HepG2 (cell line): ENCODE data around the gene GUSB. TPM values are rescaled to one million over a fixed set of nuclear protein-coding genes. Genes with fewer than 3 reads are reported as not detected.
"Not testable (repeated sequence)": the region's sequence is repeated elsewhere in the genome, so short reads cannot be mapped to it uniquely, and the experiment has no call there.

Source experiments
- HNF1A ChIP-seq, 2 experiments: sonication (generic) in 1 of 2; formaldehyde crosslinking in 1 of 2; IDR thresholded peaks; 2 replicates each; pipeline versions ENCODE4 v1.4.0 to v1.6.1; 2016 to 2020; ENCODE audit warnings: borderline replicate concordance in 1 of 2, low read depth in 1 of 2, mild to moderate bottlenecking in 1 of 2, missing genetic modification reagents in 1 of 2
- HOXA3 ChIP-seq: sonication (generic); formaldehyde crosslinking; IDR thresholded peaks from 2 replicates; pipeline ENCODE4 v1.5.0; 2020; ENCODE audit warnings: missing genetic modification reagents
- KDM6A ChIP-seq: IDR thresholded peaks from 2 replicates; pipeline ENCODE4 v1.6.1; 2016; ENCODE audit warnings: low read depth
- LCORL ChIP-seq, 2 experiments: fragments of 450-650 bp in 1 of 2; sonication (generic) in 1 of 2; formaldehyde crosslinking in 1 of 2; IDR thresholded peaks; 2 replicates each; pipeline versions ENCODE4 v1.5.0 to v1.6.1; 2017 to 2020; ENCODE audit warnings: antibody characterized with exemption in 1 of 2, missing genetic modification reagents in 1 of 2
- MNT ChIP-seq: fragments of 450-650 bp; IDR thresholded peaks from 2 replicates; pipeline ENCODE4 v1.6.1; 2016
- RARA ChIP-seq: IDR thresholded peaks from 2 replicates; pipeline ENCODE4 v1.6.1; 2016; ENCODE audit warnings: missing genetic modification reagents, missing compliant biosample characterization
- RXRB ChIP-seq: IDR thresholded peaks from 2 replicates; pipeline ENCODE4 v1.6.1; 2016; ENCODE audit warnings: borderline replicate concordance, missing genetic modification reagents, missing compliant biosample characterization
- SOX5 ChIP-seq: IDR thresholded peaks from 2 replicates; pipeline ENCODE4 v1.6.1; 2016; ENCODE audit warnings: borderline replicate concordance
- USF2 ChIP-seq, 2 experiments: sonication (generic) in 1 of 2; formaldehyde crosslinking in 1 of 2; IDR thresholded peaks; 2 replicates each; pipeline versions ENCODE4 v1.5.1 to v1.6.1; 2011 to 2020; ENCODE audit warnings: borderline replicate concordance in 1 of 2, low read depth in 1 of 2, low read length in 1 of 2, mild to moderate bottlenecking in 1 of 2, missing genetic modification reagents in 1 of 2, moderate library complexity in 1 of 2
- ZNF609 ChIP-seq: sonication (generic); formaldehyde crosslinking; IDR thresholded peaks from 2 replicates; pipeline ENCODE4 v1.4.0; 2020; ENCODE audit warnings: mild to moderate bottlenecking, missing genetic modification reagents, borderline replicate concordance
- polyA plus RNA-seq, 8 experiments: library from polyadenylated mRNA; depleted of rRNA in 3 of 8; stranded (reverse) in 7 of 8; unstranded in 1 of 8; fragments of >200 nt; fragmentation: Illumina TruSeq in 4 of 8; extraction: Trizol in 4 of 8; gene quantifications; 2 replicates each; pipeline versions ENCODE4 v1.2.1 to v1.2.3, GENCODE V29; 2011 to 2016; ENCODE audit warnings: low read depth in 4 of 8, missing spikeins in 1 of 8, mixed read lengths in 1 of 8; ENCODE audit not compliant: insufficient read depth in 1 of 8
- total RNA-seq, 5 experiments: library from RNA; depleted of rRNA; stranded (reverse); fragments of >200 nt; fragmentation: Illumina TruSeq; extraction: Trizol; gene quantifications; 2 replicates each; pipeline ENCODE4 v1.2.3, GENCODE V29; 2016; ENCODE audit warnings: low read depth in 1 of 5

GUSB gene
- total and polyA plus RNA-seq, 2 of the 13 experiments (the other 11 are each of a cell fraction or from before 2014, with no cell fraction given), result 18.8 to 60.0 TPM

- peak; percentile 52; the same call in 1 of the 2 replicates for TF ChIP-seq ZNF609 (CRISPR knock-in tag)
- TF ChIP-seq KDM6A (CRISPR knock-in tag), result peak; percentile 56
- TF ChIP-seq SOX5 (CRISPR knock-in tag), result peak; percentile 77; the same call in 1 of the 2 replicates
- TF ChIP-seq HOXA3 (CRISPR knock-in tag), result peak; percentile 29; the same call in 1 of the 2 replicates
- peak; percentile 77 for TF ChIP-seq RXRB
- TF ChIP-seq MNT, result 0 out of 2 replicates have a peak, but pooled peaks have one; percentile 4
- not testable (repeated sequence) for TF ChIP-seq USF2 (IDR thresholded peaks at IDR 0.05; ENCODE audit: low read depth, low read length); LCORL (IDR thresholded peaks at IDR 0.05); HNF1A (CRISPR knock-in tag; IDR thresholded peaks at IDR 0.05; ENCODE audit: borderline replicate concordance)
- peak; percentile 35; the same call in 1 of the 2 replicates for TF ChIP-seq USF2 (CRISPR knock-in tag; IDR thresholded peaks at IDR 0.05; ENCODE audit: borderline replicate concordance)
- TF ChIP-seq RARA (CRISPR knock-in tag), result peak; percentile 4; the same call in 1 of the 2 replicates
- TF ChIP-seq LCORL (CRISPR knock-in tag; IDR thresholded peaks at IDR 0.05), result peak; percentile 60; the same call in 1 of the 2 replicates
- TF ChIP-seq HNF1A (IDR thresholded peaks at IDR 0.05; ENCODE audit: low read depth), result peak; percentile 65
These were observed 23.2 kb upstream of the GUSB start (continued) for GRCh38 chr7:66005115-66005671.
